HEK293 (cell line): ENCODE measurements around the gene GPR162.

ENCODE experiments used
- CTCF ChIA-PET: fragments of 350-600 bp; formaldehyde crosslinking; extraction: SDS; loops from one replicate; lab custom pipeline; 2021; ENCODE audit warnings: antibody characterized with exemption; lab: Yijun Ruan, JAX
- POLR2A ChIA-PET: fragments of 300-600 bp; formaldehyde crosslinking; extraction: SDS; loops from one replicate; lab custom pipeline; 2020; ENCODE audit warnings: antibody characterized with exemption, inconsistent platforms; lab: Yijun Ruan, JAX
- H3K27ac ChIP-seq: fragments of 200-500 bp; sonication (Bioruptor generic); 2 replicates; pipeline ENCODE4 v1.5.1; 2014; ENCODE audit warnings: low read depth, low read length, control low read depth, inconsistent platforms; ENCODE audit errors: extremely low read depth
- H3K36me3 ChIP-seq, 2 experiments: fragments of 200-500 bp in 1 of 2; sonication (Bioruptor generic) in 1 of 2; 1 replicate in 1 of 2; 2 replicates in 1 of 2; pipeline ENCODE4 v1.5.1; 2014 to 2017; ENCODE audit warnings: inconsistent platforms in 2 of 2, low read length in 2 of 2; ENCODE audit not compliant: control insufficient read depth in 2 of 2, insufficient read depth in 1 of 2
- H3K4me1 ChIP-seq: fragments of 200-500 bp; sonication (Bioruptor generic); 2 replicates; pipeline ENCODE4 v1.5.1; 2014; ENCODE audit warnings: mild to moderate bottlenecking, low read length, inconsistent platforms; ENCODE audit not compliant: control insufficient read depth, insufficient read depth
- H3K4me3 ChIP-seq: 2 replicates; pipeline ENCODE4 v1.5.1; 2011; ENCODE audit warnings: low read depth, mild to moderate bottlenecking, control low read depth, low read length, moderate library complexity
- H3K9me3 ChIP-seq: fragments of 200-500 bp; sonication (Bioruptor generic); 2 replicates; pipeline ENCODE4 v1.5.1; 2014; ENCODE audit warnings: low read depth, low read length, inconsistent platforms; ENCODE audit not compliant: control insufficient read depth, insufficient read depth
- BCL11B ChIP-seq: fragments of 450-650 bp; formaldehyde crosslinking; IDR thresholded peaks from 2 replicates; pipeline ENCODE4 v1.5.1; 2016; ENCODE audit warnings: low read depth, missing biosample characterization, missing genetic modification characterization
- GLIS1 ChIP-seq: fragments of 450-650 bp; formaldehyde crosslinking; IDR thresholded peaks from 2 replicates; pipeline ENCODE4 v1.5.1; 2016; ENCODE audit warnings: missing biosample characterization, missing genetic modification characterization
- GLIS2 ChIP-seq: fragments of 450-650 bp; formaldehyde crosslinking; IDR thresholded peaks from 2 replicates; pipeline ENCODE4 v1.5.1; 2016; ENCODE audit warnings: missing biosample characterization, missing genetic modification characterization
- KLF17 ChIP-seq: fragments of 450-650 bp; formaldehyde crosslinking; IDR thresholded peaks from 2 replicates; pipeline ENCODE4 v1.5.1; 2016; ENCODE audit warnings: missing biosample characterization, missing genetic modification characterization
- REPIN1 ChIP-seq: fragments of 450-650 bp; formaldehyde crosslinking; IDR thresholded peaks from 2 replicates; pipeline ENCODE4 v1.5.1; 2017; ENCODE audit warnings: missing biosample characterization, missing genetic modification characterization, low read depth
- SP2 ChIP-seq: fragments of 450-650 bp; formaldehyde crosslinking; IDR thresholded peaks from 2 replicates; pipeline ENCODE4 v1.5.1; 2016; ENCODE audit warnings: missing biosample characterization, missing genetic modification characterization
- TSHZ1 ChIP-seq: fragments of 450-650 bp; formaldehyde crosslinking; IDR thresholded peaks from 2 replicates; pipeline ENCODE4 v1.5.1; 2016; ENCODE audit warnings: missing biosample characterization, missing genetic modification characterization, borderline replicate concordance
- ZBTB10 ChIP-seq: fragments of 450-650 bp; formaldehyde crosslinking; IDR thresholded peaks from 2 replicates; pipeline ENCODE4 v1.5.1; 2016; ENCODE audit warnings: missing biosample characterization, missing genetic modification characterization
- ZBTB17 ChIP-seq: fragments of 450-650 bp; formaldehyde crosslinking; IDR thresholded peaks from 2 replicates; pipeline ENCODE4 v1.5.1; 2016; ENCODE audit warnings: missing biosample characterization, missing genetic modification characterization
- ZNF140 ChIP-seq: fragments of 450-650 bp; formaldehyde crosslinking; IDR thresholded peaks from 2 replicates; pipeline ENCODE4 v1.5.1; 2016; ENCODE audit warnings: missing biosample characterization, missing genetic modification characterization
- ZNF221 ChIP-seq: fragments of 450-650 bp; formaldehyde crosslinking; IDR thresholded peaks from 2 replicates; pipeline ENCODE4 v1.5.1; 2017; ENCODE audit warnings: missing biosample characterization, missing genetic modification characterization, borderline replicate concordance
- ZNF302 ChIP-seq: fragments of 450-650 bp; formaldehyde crosslinking; IDR thresholded peaks from 2 replicates; pipeline ENCODE4 v1.5.1; 2016; ENCODE audit warnings: missing biosample characterization, missing genetic modification characterization, low read depth
- ZNF350 ChIP-seq: fragments of 450-650 bp; formaldehyde crosslinking; IDR thresholded peaks from 2 replicates; pipeline ENCODE4 v1.5.0; 2017; ENCODE audit warnings: missing biosample characterization, mild to moderate bottlenecking, missing genetic modification characterization
- ZNF449 ChIP-seq: fragments of 450-650 bp; formaldehyde crosslinking; IDR thresholded peaks from 2 replicates; pipeline ENCODE4 v1.5.1; 2017; ENCODE audit warnings: missing biosample characterization, mild to moderate bottlenecking, missing genetic modification characterization, moderate library complexity
- ZNF521 ChIP-seq: fragments of 450-650 bp; formaldehyde crosslinking; IDR thresholded peaks from 2 replicates; pipeline ENCODE4 v1.5.1; 2017; ENCODE audit warnings: missing biosample characterization, mild to moderate bottlenecking, missing genetic modification characterization
- ZNF561 ChIP-seq: fragments of 450-650 bp; IDR thresholded peaks from 2 replicates; pipeline ENCODE4 v1.5.1; 2018; ENCODE audit warnings: missing biosample characterization, missing genetic modification characterization, borderline replicate concordance
- ZNF658 ChIP-seq: fragments of 450-650 bp; formaldehyde crosslinking; IDR thresholded peaks from 2 replicates; pipeline ENCODE4; 2016; ENCODE audit warnings: missing biosample characterization, missing genetic modification characterization
- ZNF76 ChIP-seq: fragments of 450-650 bp; formaldehyde crosslinking; IDR thresholded peaks from 2 replicates; pipeline ENCODE4; 2016; ENCODE audit warnings: low read depth, missing biosample characterization, missing genetic modification characterization, borderline replicate concordance
- ZNF768 ChIP-seq: fragments of 450-650 bp; formaldehyde crosslinking; IDR thresholded peaks from 2 replicates; pipeline ENCODE4 v1.5.1; 2018; ENCODE audit warnings: missing biosample characterization, mild to moderate bottlenecking, missing genetic modification characterization
- ZSCAN18 ChIP-seq: fragments of 450-650 bp; formaldehyde crosslinking; IDR thresholded peaks from 2 replicates; pipeline ENCODE4 v1.5.1; 2016; ENCODE audit warnings: missing biosample characterization, missing genetic modification characterization
- ZSCAN5A ChIP-seq: fragments of 450-650 bp; formaldehyde crosslinking; IDR thresholded peaks from 2 replicates; pipeline ENCODE4 v1.5.1; 2016; ENCODE audit warnings: missing biosample characterization, missing genetic modification characterization

GPR162 gene

GRCh38 chr12:6840330-6840729 is 18.7 kb downstream of the GPR162 start:
- Histone ChIP-seq H3K9me3 (no peaks in the 10 kb centered on the region), H3K4me3 (no peak overlapping the region), H3K27ac (no peak overlapping the region), H3K4me1 (no peaks in the 10 kb centered on the region), H3K36me3 (peaks cover 11 to 90% of the 10 kb centered on the region in 2 experiments; a peak in 2 of 3 replicates)
- TF ChIP-seq TSHZ1 (no peak), GLIS1 (tag by site-specific recombination) (peak; percentile 17; the same call in 1 of the 2 replicates), ZNF302 (tag by site-specific recombination) (no peak), ZSCAN5A (tag by site-specific recombination) (no peak), ZNF221 (tag by site-specific recombination) (no peak), ZSCAN18 (tag by site-specific recombination) (no peak), ZNF658 (tag by site-specific recombination) (no peak), GLIS2 (tag by site-specific recombination) (peak; percentile 35; the same call in 1 of the 2 replicates)
- CTCF ChIA-PET = interaction anchor here (1.0 to 2.0 kb wide), 4 partner anchors 8 to 87 kb away, joined by 3 to 9 read pairs (median 4); partner anchors contain the start of genes MLF2 and USP5
- POLR2A ChIA-PET = interaction anchor here (0.8 to 6.5 kb wide), 6 partner anchors 9 to 87 kb away, joined by 3 to 62 read pairs (median 6); partner anchors contain the start of genes CDCA3, MLF2, PTMS and USP5

GRCh38 chr12:6840761-6841515 is 19.3 kb downstream of the GPR162 start, which contains the start of gene GNB3:
GNB3 (plus strand) TSS chr12:6840925; CDS start chr12:6841288, 363 bp downstream.
- H3K4me1 ChIP-seq = no peaks in the 10 kb centered on the region
- no peak within 1 kb of the TSS for H3K4me3 ChIP-seq
- H3K27ac ChIP-seq = no peak within 1 kb of the TSS
- H3K36me3 ChIP-seq = peaks cover 9 to 92% of the 10 kb centered on the region in 2 experiments; a peak in 2 of 3 replicates
- H3K9me3 ChIP-seq = no peaks in the 10 kb centered on the region
- CTCF ChIA-PET = interaction anchor here (0.6 to 2.0 kb wide), 4 partner anchors 7 to 16 kb away, joined by 3 to 9 read pairs (median 4); partner anchors contain the start of gene USP5
- POLR2A ChIA-PET = interaction anchor here (0.5 to 6.5 kb wide), 8 partner anchors 8 to 88 kb away, joined by 3 to 62 read pairs (median 6); partner anchors contain the start of genes CDCA3, MLF2, PTMS and SPSB2
- no peak for TF ChIP-seq ZBTB10 (tag by site-specific recombination)
- no peak for TF ChIP-seq REPIN1 (tag by site-specific recombination)
- TF ChIP-seq ZBTB17 = no peak
- no peak for TF ChIP-seq ZNF76 (tag by site-specific recombination)
- TF ChIP-seq ZNF140 (tag by site-specific recombination) = no peak
- no peak for TF ChIP-seq SP2 (tag by site-specific recombination)
- TF ChIP-seq ZNF350 = no peak
- no peak for TF ChIP-seq BCL11B
- TF ChIP-seq ZNF561 (tag by site-specific recombination) = no peak
- TF ChIP-seq KLF17 = no peak
- no peak for TF ChIP-seq ZNF768
- TF ChIP-seq ZNF521 (tag by site-specific recombination) = no peak
- TF ChIP-seq ZNF449 (tag by site-specific recombination) = no peak
